ENCODE measurements around the gene EEIG1.

EEIG1 gene

GRCh38 chr9:127941062-127941960, 39.5 kb downstream of the EEIG1 start:
- no peak for DNase-seq (ENCODE audit: low read depth)

GRCh38 chr9:127940593-127940992, 40.2 kb downstream of the EEIG1 start:
- DNase-seq (ENCODE audit: low read depth) = no peak

- no peak for DNase-seq (ENCODE audit: low read depth)
Measured at GRCh38 chr9:127938298-127938690, 42.5 kb downstream of the EEIG1 start.

- DNase-seq (ENCODE audit: low read depth) = peak; percentile 50
Measured at GRCh38 chr9:127937388-127938297, 43.1 kb downstream of the EEIG1 start, which contains the start of gene DPM2. Gene DPM2 (minus strand): TSS chr9:127937854. CDS start chr9:127937820, 34 bp downstream.

- no peak for DNase-seq (ENCODE audit: low read depth)
Measured at GRCh38 chr9:127937056-127937387, 43.8 kb downstream of the EEIG1 start.

- no peak for DNase-seq (ENCODE audit: low read depth)
Measured at GRCh38 chr9:127936347-127936852, 44.4 kb downstream of the EEIG1 start.

GRCh38 chr9:127935765-127936221, 45.0 kb downstream of the EEIG1 start:
- no peak for DNase-seq (ENCODE audit: low read depth)

- no peak for DNase-seq (ENCODE audit: low read depth)
Measured at GRCh38 chr9:127934986-127935385, 45.8 kb downstream of the EEIG1 start.

- DNase-seq (ENCODE audit: low read depth) = no peak
Measured at GRCh38 chr9:127934248-127934647, 46.5 kb downstream of the EEIG1 start.

GRCh38 chr9:127931092-127931881, 49.5 kb downstream of the EEIG1 start:
- no peak for DNase-seq (ENCODE audit: low read depth)

Data from non-pigmented ciliary epithelial cell (primary cell).